Neutrophil (primary cell): ENCODE measurements around the gene B4GALT4.

ENCODE experiments used
- H3K27ac ChIP-seq: fragments of 200-600 bp; sonication (generic); 2 replicates; pipeline ENCODE4 v1.5.1; 2016; ENCODE audit warnings: mild to moderate bottlenecking, moderate library complexity
- H3K27me3 ChIP-seq: fragments of 200-600 bp; sonication (generic); 2 replicates; pipeline ENCODE4 v1.6.0; 2016; ENCODE audit warnings: mild to moderate bottlenecking
- H3K36me3 ChIP-seq: fragments of 200-600 bp; sonication (generic); 2 replicates; pipeline ENCODE4 v1.5.1; 2017
- H3K4me1 ChIP-seq, 2 experiments: fragments of 200-600 bp in 1 of 2; sonication (generic) in 1 of 2; 1 replicate in 1 of 2; 2 replicates in 1 of 2; pipeline versions ENCODE4 v1.5.1 to v1.6.1; 2013 to 2016; ENCODE audit warnings: low read depth in 1 of 2, low read length in 1 of 2, mild to moderate bottlenecking in 1 of 2, moderate library complexity in 1 of 2; ENCODE audit not compliant: control insufficient read depth in 1 of 2, insufficient read depth in 1 of 2
- H3K4me3 ChIP-seq, 2 experiments: fragments of 200-600 bp in 1 of 2; sonication (generic) in 1 of 2; 1 replicate in 1 of 2; 2 replicates in 1 of 2; pipeline ENCODE4 v1.5.1; 2013 to 2016; ENCODE audit warnings: low read depth in 1 of 2, low read length in 1 of 2, mild to moderate bottlenecking in 1 of 2, moderate library complexity in 1 of 2
- H3K9me3 ChIP-seq: fragments of 200-600 bp; sonication (generic); 2 replicates; pipeline ENCODE4 v1.5.1; 2016
- TF ChIP-seq, protein P1 (sequence below): fragments of 200-600 bp; sonication (generic); IDR thresholded peaks from 2 replicates; pipeline ENCODE4 v1.5.1; 2016; ENCODE audit warnings: antibody characterized with exemption

Gene B4GALT4

DNA sequence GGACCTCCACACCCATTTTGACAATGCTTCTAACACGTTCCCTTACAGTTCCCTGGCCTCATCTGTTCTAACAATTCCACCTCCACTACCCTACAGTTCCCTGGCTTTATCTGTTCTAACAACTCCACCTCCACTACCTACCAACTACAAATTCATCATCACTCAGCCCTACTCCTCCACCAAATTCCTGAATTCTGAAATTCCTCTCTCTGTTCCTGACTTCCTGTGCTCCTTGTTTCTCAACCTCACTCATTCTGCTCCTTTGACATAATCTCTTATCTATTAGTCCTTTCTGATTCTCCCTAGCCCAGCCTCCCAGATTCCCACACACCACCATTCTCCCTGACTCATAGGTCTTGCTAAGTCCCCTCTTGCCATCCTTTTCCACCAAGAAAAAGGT, 44.8 kb downstream of the B4GALT4 start:
- TF ChIP-seq, protein P1, sequence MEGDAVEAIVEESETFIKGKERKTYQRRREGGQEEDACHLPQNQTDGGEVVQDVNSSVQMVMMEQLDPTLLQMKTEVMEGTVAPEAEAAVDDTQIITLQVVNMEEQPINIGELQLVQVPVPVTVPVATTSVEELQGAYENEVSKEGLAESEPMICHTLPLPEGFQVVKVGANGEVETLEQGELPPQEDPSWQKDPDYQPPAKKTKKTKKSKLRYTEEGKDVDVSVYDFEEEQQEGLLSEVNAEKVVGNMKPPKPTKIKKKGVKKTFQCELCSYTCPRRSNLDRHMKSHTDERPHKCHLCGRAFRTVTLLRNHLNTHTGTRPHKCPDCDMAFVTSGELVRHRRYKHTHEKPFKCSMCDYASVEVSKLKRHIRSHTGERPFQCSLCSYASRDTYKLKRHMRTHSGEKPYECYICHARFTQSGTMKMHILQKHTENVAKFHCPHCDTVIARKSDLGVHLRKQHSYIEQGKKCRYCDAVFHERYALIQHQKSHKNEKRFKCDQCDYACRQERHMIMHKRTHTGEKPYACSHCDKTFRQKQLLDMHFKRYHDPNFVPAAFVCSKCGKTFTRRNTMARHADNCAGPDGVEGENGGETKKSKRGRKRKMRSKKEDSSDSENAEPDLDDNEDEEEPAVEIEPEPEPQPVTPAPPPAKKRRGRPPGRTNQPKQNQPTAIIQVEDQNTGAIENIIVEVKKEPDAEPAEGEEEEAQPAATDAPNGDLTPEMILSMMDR: no peak
- Histone ChIP-seq H3K4me3 (no peak overlapping the region), H3K36me3 (no peaks in the 10 kb centered on the region), H3K27me3 (peaks cover 36% of the 10 kb centered on the region), H3K4me1 (no peaks in the 10 kb centered on the region), H3K9me3 (no peaks in the 10 kb centered on the region), H3K27ac (no peak overlapping the region)

DNA sequence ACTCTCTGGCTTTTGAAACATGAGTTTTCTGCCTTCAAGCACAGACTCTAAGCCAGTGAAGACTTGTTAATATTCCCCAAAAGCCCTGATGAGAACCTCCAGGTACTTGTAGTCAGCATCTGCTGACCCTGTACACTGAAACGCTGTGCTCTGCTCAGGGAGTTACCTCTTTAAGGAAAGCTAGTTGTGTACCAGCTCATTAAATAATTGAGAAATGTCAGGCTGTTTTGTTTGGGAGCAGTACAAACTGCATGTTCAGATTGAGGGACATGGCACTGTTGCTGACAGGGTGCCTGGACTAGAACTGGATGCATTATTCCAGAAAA, 45.6 kb downstream of the B4GALT4 start:
- TF ChIP-seq, protein P1: no peak
- no peaks in the 10 kb centered on the region for H3K36me3 ChIP-seq
- peaks cover 36% of the 10 kb centered on the region for H3K27me3 ChIP-seq
- no peak overlapping the region for H3K4me3 ChIP-seq
- no peaks in the 10 kb centered on the region for H3K4me1 ChIP-seq
- H3K9me3 ChIP-seq: no peaks in the 10 kb centered on the region
- H3K27ac ChIP-seq: no peak overlapping the region

DNA sequence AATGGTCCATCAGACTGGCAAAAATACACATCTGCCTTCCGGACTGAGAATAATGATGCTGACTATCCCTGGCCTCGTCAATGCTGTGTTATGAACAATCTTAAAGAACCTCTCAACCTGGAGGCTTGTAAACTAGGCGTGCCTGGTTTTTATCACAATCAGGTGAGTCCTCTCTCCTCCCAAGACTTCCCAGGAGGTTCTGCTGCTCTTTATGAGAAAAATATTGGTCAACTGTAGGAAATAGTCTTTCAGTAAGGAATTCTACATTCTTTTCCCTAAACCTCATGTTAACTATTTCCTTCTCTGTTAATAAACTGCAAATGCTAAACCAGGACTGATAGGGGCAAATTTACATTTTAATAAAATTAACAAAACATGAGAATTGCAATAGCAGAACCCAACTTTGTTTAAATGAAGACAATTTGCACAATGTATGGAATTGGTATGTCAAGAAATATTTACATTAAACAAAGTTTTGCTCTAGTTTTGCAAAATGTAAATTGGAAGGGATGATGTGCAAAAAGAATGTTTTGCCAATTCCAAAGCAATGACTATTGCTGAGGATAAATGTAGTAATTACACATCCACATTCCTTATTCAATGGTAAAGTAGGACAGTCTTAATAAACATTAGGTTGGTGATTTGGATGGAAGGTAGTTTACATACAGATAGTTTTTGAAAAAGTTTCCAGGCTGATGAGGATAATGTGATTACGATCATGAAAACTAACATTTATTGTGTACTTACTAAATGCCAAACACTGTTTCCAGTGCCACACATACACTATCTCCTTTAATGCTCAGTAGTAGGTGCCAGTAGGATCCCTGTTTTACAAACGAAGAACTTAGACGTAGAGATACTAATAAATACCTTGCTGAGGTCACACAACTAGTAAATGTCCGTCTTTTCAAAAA, 46.2 kb downstream of the B4GALT4 start:
- H3K27me3 ChIP-seq: peaks cover 36% of the 10 kb centered on the region
- TF ChIP-seq, protein P1: no peak
- H3K27ac ChIP-seq: no peak overlapping the region
- H3K4me3 ChIP-seq: no peak overlapping the region
- H3K9me3 ChIP-seq: no peaks in the 10 kb centered on the region
- H3K4me1 ChIP-seq: no peaks in the 10 kb centered on the region
- no peaks in the 10 kb centered on the region for H3K36me3 ChIP-seq

DNA sequence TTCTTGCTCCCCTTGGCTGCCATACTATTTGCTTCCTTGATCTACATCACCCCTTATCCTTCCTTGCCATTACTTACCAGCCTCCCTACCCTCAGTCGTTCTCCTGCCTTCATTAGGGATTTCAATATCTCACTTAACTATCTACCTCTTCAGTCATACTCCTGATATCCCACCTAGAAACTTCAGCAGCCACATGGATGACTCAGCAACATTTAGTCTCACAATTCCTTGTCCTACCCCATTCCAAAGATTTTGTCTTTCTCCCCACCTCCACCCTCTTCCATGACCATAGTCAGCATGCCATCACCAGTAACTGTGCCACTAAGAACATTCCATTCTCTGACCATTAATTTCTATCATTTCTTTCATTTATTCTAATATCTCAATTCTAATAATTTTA, 48.9 kb downstream of the B4GALT4 start:
- H3K9me3 ChIP-seq: no peaks in the 10 kb centered on the region
- no peaks in the 10 kb centered on the region for H3K4me1 ChIP-seq
- H3K27me3 ChIP-seq: peaks cover 45% of the 10 kb centered on the region
- TF ChIP-seq, protein P1: no peak
- no peak overlapping the region for H3K27ac ChIP-seq
- H3K4me3 ChIP-seq: no peak overlapping the region
- H3K36me3 ChIP-seq: no peaks in the 10 kb centered on the region

DNA sequence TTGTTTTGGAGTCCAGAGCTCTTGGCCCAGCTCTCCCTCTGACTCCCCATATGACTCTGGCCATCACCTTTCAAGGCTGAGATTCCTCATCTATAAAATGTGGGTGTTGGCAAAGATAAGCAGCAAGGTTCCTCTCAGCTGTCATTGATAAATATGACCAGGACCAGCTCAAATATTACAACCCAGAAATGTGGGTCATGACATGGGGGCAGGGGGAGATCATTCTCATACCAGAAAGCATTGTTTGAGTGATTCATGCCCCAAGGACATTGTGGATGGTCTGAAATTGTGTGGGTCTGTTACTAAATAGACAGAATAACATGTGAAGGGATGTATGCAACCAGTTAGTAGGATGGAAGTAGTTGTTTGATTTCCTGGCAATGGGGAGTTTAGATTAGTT, 53.4 kb downstream of the B4GALT4 start:
- TF ChIP-seq, protein P1: no peak
- Histone ChIP-seq H3K4me3 (no peak overlapping the region), H3K27me3 (peaks cover 13% of the 10 kb centered on the region)

More for the DNA sequence above, 53.4 kb downstream of the B4GALT4 start:
- Histone ChIP-seq H3K9me3 (no peaks in the 10 kb centered on the region), H3K27ac (no peak overlapping the region), H3K4me1 (no peaks in the 10 kb centered on the region), H3K36me3 (no peaks in the 10 kb centered on the region)
